ENCODE data around the gene TENM4. TPM values are rescaled to one million over a fixed set of nuclear protein-coding genes. Genes with fewer than 3 reads are reported as not detected.

TENM4 gene
- total RNA-seq, 4 donors from 2014 or later: 16.8 to 158 (median 120) TPM

GRCh38 chr11:78727816-78728215 lies 713.0 kb downstream of the TENM4 start:
- no peaks in the 10 kb centered on the region for H3K36me3 ChIP-seq
- H3K4me3 ChIP-seq (replicated peaks in 1 of 3): no peak overlapping the region
- no peak for DNase-seq
- peaks cover 9 to 10% of the 10 kb centered on the region in 2 donors for H3K4me1 ChIP-seq
- H3K9me3 ChIP-seq: no peaks in the 10 kb centered on the region
- WGBS, 2 donors: 66 to 80% methylated on average over 5 of the region's 5 CpGs
- TF ChIP-seq CTCF (IDR thresholded peaks at IDR 0.05): no peak
- no peak for TF ChIP-seq POLR2A (IDR thresholded peaks at IDR 0.05)
- intact Hi-C loops (cut with DNase I): no loop called here
- H3K27me3 ChIP-seq: no peaks in the 10 kb centered on the region
- no peak overlapping the region for H3K27ac ChIP-seq

GRCh38 chr11:78725200-78725599 lies 715.6 kb downstream of the TENM4 start:
- H3K27me3 ChIP-seq: no peaks in the 10 kb centered on the region
- no peaks in the 10 kb centered on the region for H3K4me1 ChIP-seq
- H3K9me3 ChIP-seq: no peaks in the 10 kb centered on the region
- peaks cover 0 to 2% of the 10 kb centered on the region in 2 donors for H3K36me3 ChIP-seq
- TF ChIP-seq CTCF (IDR thresholded peaks at IDR 0.05) (no peak), POLR2A (IDR thresholded peaks at IDR 0.05) (no peak)
- H3K27ac ChIP-seq: no peak overlapping the region
- no peak for DNase-seq
- intact Hi-C loops (cut with DNase I): no loop called here
- 95 to 96% methylated on average over 5 of the region's 5 CpGs for WGBS, 2 donors
- H3K4me3 ChIP-seq (replicated peaks in 1 of 3): no peak overlapping the region

- no peaks in the 10 kb centered on the region for H3K27me3 ChIP-seq
- no peak for TF ChIP-seq POLR2A (IDR thresholded peaks at IDR 0.05)
- TF ChIP-seq CTCF (IDR thresholded peaks at IDR 0.05): no peak
- DNase-seq: no peak
- no peaks in the 10 kb centered on the region for H3K9me3 ChIP-seq
- intact Hi-C loops (cut with DNase I): no loop called here
- H3K4me3 ChIP-seq (replicated peaks in 1 of 3): no peak overlapping the region
- H3K4me1 ChIP-seq: no peaks in the 10 kb centered on the region
- no peak overlapping the region for H3K27ac ChIP-seq
- 95 to 99% methylated on average over 5 of the region's 5 CpGs for WGBS, 2 donors
- H3K36me3 ChIP-seq: peaks cover 0 to 2% of the 10 kb centered on the region in 2 donors
Observed at GRCh38 chr11:78722786-78723185, 718.0 kb downstream of the TENM4 start.

GRCh38 chr11:78720281-78720989 lies 720.4 kb downstream of the TENM4 start:
- H3K27ac ChIP-seq: no peak overlapping the region
- no peak overlapping the region for H3K4me3 ChIP-seq (replicated peaks in 1 of 3)
- DNase-seq: no peak
- peaks cover 0 to 2% of the 10 kb centered on the region in 2 donors for H3K36me3 ChIP-seq
- H3K4me1 ChIP-seq: peaks cover under 1% of the 10 kb centered on the region in 2 donors
- TF ChIP-seq CTCF (IDR thresholded peaks at IDR 0.05) (no peak), POLR2A (IDR thresholded peaks at IDR 0.05) (no peak)
- intact Hi-C loops (cut with DNase I): no loop called here
- no peaks in the 10 kb centered on the region for H3K27me3 ChIP-seq
- no peaks in the 10 kb centered on the region for H3K9me3 ChIP-seq

- H3K4me3 ChIP-seq (replicated peaks in 1 of 3): no peak overlapping the region
- no peaks in the 10 kb centered on the region for H3K9me3 ChIP-seq
- intact Hi-C loops (cut with DNase I): loop anchor here (10.0 kb wide), 1 partner anchor 52 kb away; no protein-coding TSS in a partner anchor
- H3K4me1 ChIP-seq: peaks cover 9 to 14% of the 10 kb centered on the region in 2 donors
- no peaks in the 10 kb centered on the region for H3K36me3 ChIP-seq
- no peak for DNase-seq
- no peak overlapping the region for H3K27ac ChIP-seq
- TF ChIP-seq CTCF (IDR thresholded peaks at IDR 0.05): no peak
- TF ChIP-seq POLR2A (IDR thresholded peaks at IDR 0.05): no peak
- no peaks in the 10 kb centered on the region for H3K27me3 ChIP-seq
Observed at GRCh38 chr11:78717041-78717440, 723.8 kb downstream of the TENM4 start.
